HG02981 (cell line): ENCODE measurements around the gene MAP10.
A peak's percentile ranks its signal among the peaks of the same experiment; 100 is the strongest.

Source experiments
- ATAC-seq: cut with Tn5 transposase; IDR thresholded peaks from one replicate; pipeline ENCODE4 v1.9.1; 2021; ENCODE audit warnings: mild to moderate bottlenecking, moderate library complexity; ENCODE audit not compliant: unreplicated experiment

The MAP10 gene

GRCh38 chr1:232795497-232796053 is 9.6 kb upstream of the MAP10 start:
- no peak for ATAC-seq

- no peak for ATAC-seq
Measured at GRCh38 chr1:232797856-232798510, 7.2 kb upstream of the MAP10 start.

GRCh38 chr1:232798920-232799319 is 6.3 kb upstream of the MAP10 start:
- no peak for ATAC-seq

- ATAC-seq, result no peak
Measured at GRCh38 chr1:232806186-232806510, 932 bp downstream of the MAP10 start.

GRCh38 chr1:232810856-232811255 is 5.6 kb downstream of the MAP10 start:
- no peak for ATAC-seq

GRCh38 chr1:232812560-232812959 is 7.3 kb downstream of the MAP10 start:
- ATAC-seq, result no peak

GRCh38 chr1:232813097-232813496 is 7.9 kb downstream of the MAP10 start:
- no peak for ATAC-seq

- ATAC-seq, result peak; percentile 53
Measured at GRCh38 chr1:232813760-232814159, 8.5 kb downstream of the MAP10 start.

GRCh38 chr1:232816324-232816723 is 11.1 kb downstream of the MAP10 start:
- no peak for ATAC-seq

- no peak for ATAC-seq
Measured at GRCh38 chr1:232818040-232818439, 12.8 kb downstream of the MAP10 start.

GRCh38 chr1:232820431-232820830 is 15.2 kb downstream of the MAP10 start:
- no peak for ATAC-seq

- ATAC-seq, result no peak
Measured at GRCh38 chr1:232822530-232822929, 17.3 kb downstream of the MAP10 start.

- no peak for ATAC-seq
Measured at GRCh38 chr1:232826318-232826717, 21.1 kb downstream of the MAP10 start.

- ATAC-seq, result no peak
Measured at GRCh38 chr1:232830661-232831060, 25.4 kb downstream of the MAP10 start.

- no peak for ATAC-seq
Measured at GRCh38 chr1:232831895-232832294, 26.7 kb downstream of the MAP10 start.

- ATAC-seq, result no peak
Measured at GRCh38 chr1:232834066-232834465, 28.9 kb downstream of the MAP10 start.

- ATAC-seq, result no peak
Measured at GRCh38 chr1:232835166-232835565, 29.9 kb downstream of the MAP10 start.

- ATAC-seq, result no peak
Measured at GRCh38 chr1:232837087-232837486, 31.9 kb downstream of the MAP10 start.

GRCh38 chr1:232841823-232842565 is 36.8 kb downstream of the MAP10 start:
- no peak for ATAC-seq

GRCh38 chr1:232844791-232845190 is 39.6 kb downstream of the MAP10 start:
- no peak for ATAC-seq

GRCh38 chr1:232845406-232845955 is 40.3 kb downstream of the MAP10 start:
- no peak for ATAC-seq

- no peak for ATAC-seq
Measured at GRCh38 chr1:232851532-232851931, 46.3 kb downstream of the MAP10 start.
